Panc1 (cell line): ENCODE data around the gene RSL24D1. TPM values are rescaled to one million over a fixed set of nuclear protein-coding genes. Genes with fewer than 3 reads are reported as not detected.

Experiments used
- ATAC-seq: fragments of 200-7000 bp; cut with Tn5 transposase; 2 replicates; pipeline ENCODE4 v1.9.1; 2020; ENCODE audit warnings: mild to moderate bottlenecking, moderate library complexity
- BruUV-seq: library from RNA; stranded (reverse); fragments of 400-500 nt; replicated peaks from 2 replicates; lab custom pipeline; 2021; lab: Mats Ljungman, UMichigan
- CTCF ChIA-PET: fragments of 300-600 bp; sonication (Branson Sonifier 250); formaldehyde crosslinking; loops from one replicate; lab custom pipeline; 2022; ENCODE audit warnings: antibody characterized with exemption; lab: Charles Lee
- POLR2A ChIA-PET: fragments of 300-600 bp; sonication (Branson Sonifier 250); formaldehyde crosslinking; loops from one replicate; lab custom pipeline; 2022; ENCODE audit warnings: antibody characterized with exemption; lab: Charles Lee
- DNase-seq: peaks from one replicate; pipeline ENCODE4 v3.0.0-alpha.2; 2010; ENCODE audit warnings: low read depth, low spot score
- H3K27ac ChIP-seq: 2 replicates; pipeline ENCODE4 v1.5.1; 2011; ENCODE audit warnings: mild to moderate bottlenecking, low read length, inconsistent platforms
- H3K27me3 ChIP-seq: fragments of 200-500 bp; sonication (Bioruptor generic); 2 replicates; pipeline ENCODE4 v1.6.0; 2014; ENCODE audit warnings: low read length, inconsistent platforms; ENCODE audit not compliant: control insufficient read depth, insufficient read depth
- H3K36me3 ChIP-seq: fragments of 200-500 bp; sonication (Bioruptor generic); 2 replicates; pipeline ENCODE4 v1.5.1; 2014; ENCODE audit warnings: inconsistent platforms, mild to moderate bottlenecking, low read length, moderate library complexity; ENCODE audit not compliant: control insufficient read depth, insufficient read depth
- H3K4me1 ChIP-seq: 2 replicates; pipeline ENCODE4 v1.5.1; 2011; ENCODE audit warnings: inconsistent platforms, mild to moderate bottlenecking, low read length, moderate library complexity; ENCODE audit not compliant: control insufficient read depth, insufficient read depth
- H3K4me3 ChIP-seq, 2 experiments: 2 replicates each; pipeline ENCODE4 v1.5.1; 2011 to 2012; ENCODE audit warnings: low read depth in 2 of 2, low read length in 2 of 2, mild to moderate bottlenecking in 2 of 2, inconsistent platforms in 1 of 2, moderate library complexity in 1 of 2
- H3K9me3 ChIP-seq: fragments of 200-500 bp; sonication (Bioruptor generic); 2 replicates; pipeline ENCODE4 v1.5.1; 2014; ENCODE audit warnings: low read depth, mild to moderate bottlenecking, inconsistent platforms, low read length, moderate library complexity; ENCODE audit not compliant: control insufficient read depth, insufficient read depth
- CTCF ChIP-seq: fragments of 450-650 bp; IDR thresholded peaks from 2 replicates; pipeline ENCODE4 v1.5.1; 2017; ENCODE audit warnings: mild to moderate bottlenecking
- POLR2AphosphoS5 ChIP-seq: IDR thresholded peaks from 2 replicates; pipeline ENCODE4 v1.6.1; 2012; ENCODE audit warnings: mild to moderate bottlenecking, low read depth, low read length, moderate library complexity
- SIN3A ChIP-seq: IDR thresholded peaks from 2 replicates; pipeline ENCODE4 v1.6.1; 2012; ENCODE audit warnings: low read depth, mild to moderate bottlenecking, low read length, moderate library complexity, borderline replicate concordance; ENCODE audit not compliant: insufficient read depth
- TCF7L2 ChIP-seq: IDR thresholded peaks from 2 replicates; pipeline ENCODE4 v1.6.1; 2011; ENCODE audit warnings: mild to moderate bottlenecking, low read depth, low read length, inconsistent platforms
- in situ Hi-C: cut with HindIII; loops from 2 replicates; pipeline ENCODE4 v1.10.0; 2016; ENCODE audit warnings: low sequenced_read_pairs, low pct_unique_long_range_greater_than_20kb
- intact Hi-C: fragments of 100-400 bp; cut with micrococcal nuclease; formaldehyde crosslinking; loops from one replicate; pipeline ENCODE4 v1.10.0; 2022; ENCODE audit not compliant: unreplicated experiment
- total RNA-seq: library from RNA; stranded (reverse); gene quantifications from one replicate; pipeline ENCODE4 v1.2.1, GENCODE V29; 2021; ENCODE audit not compliant: unreplicated experiment
- TF ChIP-seq, protein P1 (sequence below), 2 experiments: IDR thresholded peaks; 2 replicates each; pipeline ENCODE4 v1.6.1; 2011 to 2012; ENCODE audit warnings: low read depth in 2 of 2, control low read depth in 1 of 2, low read length in 1 of 2, mild to moderate bottlenecking in 1 of 2, moderate library complexity in 1 of 2; ENCODE audit not compliant: insufficient read depth in 1 of 2

Gene RSL24D1
- total RNA-seq, 1 experiment from 2014 or later: 59.8 TPM

GRCh38 chr15:55197719-55198118 is 978 bp upstream of the RSL24D1 start:
- BruUV-seq: no TSS peak
- no peaks in the 10 kb centered on the region; the same call in 1 of the 2 replicates for H3K9me3 ChIP-seq
- CTCF ChIA-PET: interaction anchor here (0.5 kb wide), 1 partner anchor 8 kb away, joined by 11 read pairs; no protein-coding TSS in a partner anchor
- intact Hi-C loops: no loop called here
- POLR2A ChIA-PET: no interaction called here
- H3K4me3 ChIP-seq: peak overlapping the region; percentile 74 to 98
- H3K36me3 ChIP-seq: peaks cover 12% of the 10 kb centered on the region
- DNase-seq: no peak
- in situ Hi-C loops: no loop called here
- H3K27me3 ChIP-seq: no peaks in the 10 kb centered on the region
- TF ChIP-seq SIN3A: no peak
- no peak for TF ChIP-seq POLR2AphosphoS5
- TF ChIP-seq, protein P1, sequence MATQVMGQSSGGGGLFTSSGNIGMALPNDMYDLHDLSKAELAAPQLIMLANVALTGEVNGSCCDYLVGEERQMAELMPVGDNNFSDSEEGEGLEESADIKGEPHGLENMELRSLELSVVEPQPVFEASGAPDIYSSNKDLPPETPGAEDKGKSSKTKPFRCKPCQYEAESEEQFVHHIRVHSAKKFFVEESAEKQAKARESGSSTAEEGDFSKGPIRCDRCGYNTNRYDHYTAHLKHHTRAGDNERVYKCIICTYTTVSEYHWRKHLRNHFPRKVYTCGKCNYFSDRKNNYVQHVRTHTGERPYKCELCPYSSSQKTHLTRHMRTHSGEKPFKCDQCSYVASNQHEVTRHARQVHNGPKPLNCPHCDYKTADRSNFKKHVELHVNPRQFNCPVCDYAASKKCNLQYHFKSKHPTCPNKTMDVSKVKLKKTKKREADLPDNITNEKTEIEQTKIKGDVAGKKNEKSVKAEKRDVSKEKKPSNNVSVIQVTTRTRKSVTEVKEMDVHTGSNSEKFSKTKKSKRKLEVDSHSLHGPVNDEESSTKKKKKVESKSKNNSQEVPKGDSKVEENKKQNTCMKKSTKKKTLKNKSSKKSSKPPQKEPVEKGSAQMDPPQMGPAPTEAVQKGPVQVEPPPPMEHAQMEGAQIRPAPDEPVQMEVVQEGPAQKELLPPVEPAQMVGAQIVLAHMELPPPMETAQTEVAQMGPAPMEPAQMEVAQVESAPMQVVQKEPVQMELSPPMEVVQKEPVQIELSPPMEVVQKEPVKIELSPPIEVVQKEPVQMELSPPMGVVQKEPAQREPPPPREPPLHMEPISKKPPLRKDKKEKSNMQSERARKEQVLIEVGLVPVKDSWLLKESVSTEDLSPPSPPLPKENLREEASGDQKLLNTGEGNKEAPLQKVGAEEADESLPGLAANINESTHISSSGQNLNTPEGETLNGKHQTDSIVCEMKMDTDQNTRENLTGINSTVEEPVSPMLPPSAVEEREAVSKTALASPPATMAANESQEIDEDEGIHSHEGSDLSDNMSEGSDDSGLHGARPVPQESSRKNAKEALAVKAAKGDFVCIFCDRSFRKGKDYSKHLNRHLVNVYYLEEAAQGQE (IDR thresholded peaks at IDR 0.05; ENCODE audit: insufficient read depth in 1 of 2, low read depth in 2 of 2, low read length in 1 of 2): no peak
- no peak for TF ChIP-seq TCF7L2
- TF ChIP-seq CTCF: no peak
- peaks cover 20% of the 10 kb centered on the region; the same call in 1 of the 2 replicates for H3K4me1 ChIP-seq
- H3K27ac ChIP-seq: peak overlapping the region; percentile 97
- no peak for ATAC-seq

- H3K4me1 ChIP-seq: peaks cover 20% of the 10 kb centered on the region; the same call in 1 of the 2 replicates
- peaks cover 12% of the 10 kb centered on the region for H3K36me3 ChIP-seq
- in situ Hi-C loops: no loop called here
- H3K4me3 ChIP-seq: peak overlapping the region; percentile 74 to 98
- H3K27ac ChIP-seq: peak overlapping the region; percentile 97
- intact Hi-C loops: no loop called here
- no peaks in the 10 kb centered on the region; the same call in 1 of the 2 replicates for H3K9me3 ChIP-seq
- no TSS peak for BruUV-seq
- no peak for DNase-seq
- TF ChIP-seq, protein P1 (IDR thresholded peaks at IDR 0.05; ENCODE audit: insufficient read depth in 1 of 2, low read depth in 2 of 2, low read length in 1 of 2): no peak
- TF ChIP-seq CTCF: peak; percentile 30; the same call in 1 of the 2 replicates
- no peaks in the 10 kb centered on the region for H3K27me3 ChIP-seq
- ATAC-seq: peak; percentile 18; the same call in 1 of the 2 replicates
- POLR2A ChIA-PET: interaction anchor here (0.6 kb wide), 2 partner anchors 135 to 303 kb away, joined by 3 read pairs; no protein-coding TSS in a partner anchor
- CTCF ChIA-PET: interaction anchor here (0.5 kb wide), 1 partner anchor 8 kb away, joined by 11 read pairs; no protein-coding TSS in a partner anchor
Observed at GRCh38 chr15:55197362-55197705, 593 bp upstream of the RSL24D1 start.
